Adipose tissue (tissue), 3 donors: Measurements from ENCODE around the gene RNU6-7. TPM values are rescaled to one million over a fixed set of nuclear protein-coding genes. Genes with fewer than 3 reads are reported as not detected.

ENCODE experiments used
- H3K27ac ChIP-seq: one replicate; pipeline ENCODE4 v1.5.1; 2013; ENCODE audit warnings: low read depth, low read length
- WGBS, 3 donors: extraction: QIAGEN DNeasy Blood & Tissue Kit; methylation state at CpG; one replicate each; pipeline ENCODE4 v1.1.7; 2013; 5-methylcytosine and 5-hydroxymethylcytosine counted together
- polyA plus RNA-seq, 3 donors: library from polyadenylated mRNA; stranded (reverse); fragments of 200-250 nt; gene quantifications; one replicate each; pipeline ENCODE4 v1.2.3, GENCODE V29; 2013
- donor health status: healthy with polysubstance abuse.
- donor health status: Bipolar disorder and iron deficiency.
- donor health status: healthy.

RNU6-7 gene
- polyA plus RNA-seq, 3 donors, result not detected

DNA sequence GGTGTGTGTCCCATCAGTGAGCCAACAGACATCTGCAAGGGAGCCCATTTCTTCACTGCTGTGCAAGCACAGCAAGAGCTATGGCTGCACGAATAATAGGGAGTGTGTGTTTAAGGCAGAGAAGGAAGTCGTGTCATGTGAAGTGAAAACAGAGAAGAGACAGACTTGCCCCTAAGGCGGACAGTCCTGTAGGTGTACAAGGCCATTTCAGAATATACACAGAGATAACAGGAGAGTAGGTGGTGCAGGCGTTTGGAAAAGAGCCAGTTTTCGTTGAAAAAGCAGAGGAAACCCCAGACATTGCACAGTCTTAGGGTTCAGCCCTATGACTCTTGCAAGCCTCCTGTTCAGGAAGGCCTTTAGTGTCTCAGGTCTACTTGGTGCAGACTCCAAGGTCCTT is 47.5 kb downstream of the RNU6-7 start:
- WGBS, 3 donors, result 75 to 81% (median 79%) methylated on average over 5 of the region's 5 CpGs

DNA sequence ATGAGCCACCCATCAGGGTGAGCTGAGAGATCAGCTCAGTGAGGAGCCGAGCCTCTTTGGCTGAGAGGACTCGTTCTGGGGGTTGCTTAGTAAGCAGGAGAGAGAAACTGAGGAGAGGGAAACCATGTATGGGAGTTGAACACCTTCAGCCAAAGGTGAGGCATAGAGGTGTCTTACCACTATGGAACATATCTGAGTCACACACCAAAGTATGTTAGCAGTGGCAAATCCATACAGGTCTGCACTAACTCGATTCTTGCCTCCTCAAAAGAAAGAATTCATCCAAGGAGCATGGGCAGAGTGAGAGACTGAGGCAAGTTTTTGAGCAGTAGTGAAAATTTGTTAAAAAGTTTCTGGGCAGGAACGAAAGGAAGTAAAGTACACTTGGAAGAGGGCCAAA is 47.9 kb downstream of the RNU6-7 start:
- 89 to 94% (median 91%) methylated on average over 4 of the region's 4 CpGs for WGBS, 3 donors
- H3K27ac ChIP-seq, result no peak overlapping the region

More for the DNA sequence above, 47.5 kb downstream of the RNU6-7 start:
- H3K27ac ChIP-seq, result no peak overlapping the region

DNA sequence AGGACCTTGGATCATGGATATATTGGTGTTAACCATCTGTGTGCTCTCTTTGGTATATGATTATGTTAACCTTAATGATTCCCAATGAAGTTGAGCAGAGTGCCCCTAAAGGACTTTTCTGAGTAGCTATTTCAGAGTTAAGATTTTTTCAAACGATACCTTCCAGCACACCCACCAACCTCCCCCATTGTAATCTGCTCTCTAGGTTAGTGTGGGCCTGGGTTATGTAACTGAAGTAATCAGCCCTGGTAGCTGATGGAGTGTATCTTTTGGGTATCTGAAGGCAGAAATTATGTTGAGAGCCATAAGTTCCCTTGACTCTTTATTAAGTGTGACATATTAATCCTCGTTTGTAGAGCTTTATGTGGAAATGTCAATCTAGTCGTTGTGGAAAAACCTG is 48.8 kb downstream of the RNU6-7 start:
- WGBS, 3 donors, result 84 to 88% (median 84%) methylated on average over 3 of the region's 3 CpGs
- no peak overlapping the region for H3K27ac ChIP-seq

DNA sequence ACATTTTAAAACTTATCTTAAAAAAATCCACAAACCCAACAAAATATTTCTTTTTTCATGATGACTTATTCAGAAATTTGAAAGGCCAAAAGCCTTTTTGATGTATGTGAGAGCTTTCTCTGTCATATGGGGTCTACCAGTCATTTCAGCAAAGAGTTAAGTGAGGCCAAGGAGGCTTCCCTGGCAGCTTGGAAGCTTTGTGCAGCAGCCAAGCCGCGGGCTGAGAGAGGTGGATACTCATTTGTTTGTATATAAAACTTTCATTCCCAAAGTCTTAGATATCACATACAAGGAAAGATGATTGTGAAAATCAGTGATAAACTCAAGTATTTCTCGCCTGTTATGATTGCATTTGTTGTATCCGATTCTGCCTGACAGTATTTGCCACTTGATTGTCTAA is 49.7 kb downstream of the RNU6-7 start:
- H3K27ac ChIP-seq, result no peak overlapping the region
- 60 to 74% (median 65%) methylated on average over 4 of the region's 4 CpGs for WGBS, 3 donors

Other genes starting within 250 kb of the RNU6-7 start
- gene ARHGAP5, start 124.7 kb upstream of the RNU6-7 start, polyA plus RNA-seq, result 10 to 100 TPM in 2 of 3 donors, 1 to 10 TPM in 1; 7.4 to 18.8 (median 11.0) TPM
- not detected for gene RNU6-8, start 1.2 kb downstream of the RNU6-7 start, polyA plus RNA-seq
- 1 to 10 TPM in 1 of 3 donors, under 1 TPM in 2; 0.27 to 1.9 (median 0.29) TPM for gene AKAP6, start 127.3 kb downstream of the RNU6-7 start, polyA plus RNA-seq